Duodenal mucosa (tissue), 2 donors: Measurements from ENCODE around the gene PSME2.

ENCODE experiments used
- H3K27ac ChIP-seq: one replicate; pipeline ENCODE4 v1.7.0; 2013; ENCODE audit warnings: low read depth, low read length
- H3K27me3 ChIP-seq, 2 donors: one replicate each; pipeline ENCODE4 v1.7.0; 2013; ENCODE audit warnings: low read length in 2 of 2, control low read depth in 1 of 2; ENCODE audit not compliant: insufficient read depth in 2 of 2, control insufficient read depth in 1 of 2
- H3K36me3 ChIP-seq, 2 donors: one replicate each; pipeline ENCODE4 v1.7.0; 2013; ENCODE audit warnings: low read length in 2 of 2, control low read depth in 1 of 2; ENCODE audit not compliant: insufficient read depth in 2 of 2, control insufficient read depth in 1 of 2
- H3K4me1 ChIP-seq, 2 donors: one replicate each; pipeline ENCODE4 v1.7.0; 2013; ENCODE audit warnings: low read length in 2 of 2, control low read depth in 1 of 2; ENCODE audit not compliant: insufficient read depth in 2 of 2, control insufficient read depth in 1 of 2
- H3K4me3 ChIP-seq, 2 donors: one replicate each; pipeline ENCODE4 v1.7.0; 2013; ENCODE audit warnings: low read length in 2 of 2, low read depth in 1 of 2
- H3K9ac ChIP-seq, 2 donors: one replicate each; pipeline ENCODE4 v1.7.0; 2013; ENCODE audit warnings: low read length in 2 of 2, low read depth in 1 of 2
- H3K9me3 ChIP-seq, 2 donors: one replicate each; pipeline ENCODE4 v1.7.0; 2013; ENCODE audit warnings: low read length in 2 of 2, control low read depth in 1 of 2; ENCODE audit not compliant: control insufficient read depth in 1 of 2

Gene PSME2

DNA sequence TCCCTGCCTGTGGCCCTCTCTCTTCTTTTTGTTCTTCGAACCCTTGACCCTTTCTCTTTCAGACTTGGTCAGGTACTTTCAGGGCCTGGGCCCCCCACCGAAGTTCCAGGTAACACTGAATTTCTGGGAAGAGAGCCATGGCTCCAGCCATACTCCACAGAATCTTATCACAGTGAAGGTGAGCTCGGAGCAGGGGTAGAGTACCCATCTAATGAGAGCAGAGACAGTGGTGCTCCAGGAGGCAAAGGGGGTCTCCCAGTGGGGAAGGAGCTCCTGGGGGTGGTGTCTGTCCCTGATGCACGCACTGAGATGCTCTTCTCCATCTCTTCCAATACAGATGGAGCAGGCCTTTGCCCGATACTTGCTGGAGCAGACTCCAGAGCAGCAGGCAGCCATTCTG lies 19.4 kb upstream of the PSME2 start:
- peaks cover 18 to 27% of the 10 kb centered on the region in 2 donors for H3K4me1 ChIP-seq
- H3K27me3 ChIP-seq = no peaks in the 10 kb centered on the region
- H3K4me3 ChIP-seq = no peak overlapping the region
- H3K36me3 ChIP-seq = peaks cover 51 to 56% of the 10 kb centered on the region in 2 donors
- no peak overlapping the region for H3K9ac ChIP-seq
- H3K9me3 ChIP-seq = no peaks in the 10 kb centered on the region
- no peak overlapping the region for H3K27ac ChIP-seq

- no peak overlapping the region for H3K9ac ChIP-seq
- no peaks in the 10 kb centered on the region for H3K9me3 ChIP-seq
- H3K4me3 ChIP-seq = no peak overlapping the region
- no peaks in the 10 kb centered on the region for H3K27me3 ChIP-seq
- H3K27ac ChIP-seq = no peak overlapping the region
- peaks cover 60 to 66% of the 10 kb centered on the region in 2 donors for H3K36me3 ChIP-seq
- H3K4me1 ChIP-seq = peaks cover 24 to 34% of the 10 kb centered on the region in 2 donors
Observed at GRCh38 chr14:24164518-24164991, 18.1 kb upstream of the PSME2 start.

DNA sequence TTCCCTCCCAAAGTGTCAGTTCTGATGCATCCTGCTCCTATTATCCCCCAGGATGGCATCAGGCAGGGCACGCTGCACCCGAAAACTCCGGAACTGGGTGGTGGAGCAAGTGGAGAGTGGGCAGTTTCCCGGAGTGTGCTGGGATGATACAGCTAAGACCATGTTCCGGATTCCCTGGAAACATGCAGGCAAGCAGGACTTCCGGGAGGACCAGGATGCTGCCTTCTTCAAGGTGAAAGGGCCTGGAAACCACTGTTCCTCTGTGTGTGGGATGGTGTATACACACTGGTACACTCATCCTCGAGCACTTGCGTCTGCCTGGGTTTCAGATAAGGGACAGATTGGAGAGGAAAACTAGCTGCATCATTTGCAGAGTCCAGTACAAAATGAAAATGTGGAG lies 15.7 kb upstream of the PSME2 start:
- Histone ChIP-seq H3K9me3 (no peaks in the 10 kb centered on the region), H3K4me1 (peaks cover 24 to 34% of the 10 kb centered on the region in 2 donors), H3K9ac (peak overlapping the region; percentile 95 to 97), H3K4me3 (peak overlapping the region; percentile 87 to 90), H3K27me3 (no peaks in the 10 kb centered on the region), H3K36me3 (peaks cover 60 to 69% of the 10 kb centered on the region in 2 donors), H3K27ac (peak overlapping the region; percentile 87)

GRCh38 chr14:24160850-24161804 lies 14.7 kb upstream of the PSME2 start, which contains the start of gene IRF9:
TSS of gene IRF9 (plus strand) at chr14:24161265. CDS start at chr14:24162145, 880 bp downstream.
- Histone ChIP-seq H3K9me3 (no peaks in the 10 kb centered on the region), H3K27me3 (no peaks in the 10 kb centered on the region), H3K4me1 (peaks cover 24 to 34% of the 10 kb centered on the region in 2 donors), H3K9ac (peak within 1 kb of the TSS; percentile 95 to 97), H3K4me3 (peak within 1 kb of the TSS; percentile 87 to 90), H3K36me3 (peaks cover 58 to 70% of the 10 kb centered on the region in 2 donors), H3K27ac (peak within 1 kb of the TSS; percentile 87)

DNA sequence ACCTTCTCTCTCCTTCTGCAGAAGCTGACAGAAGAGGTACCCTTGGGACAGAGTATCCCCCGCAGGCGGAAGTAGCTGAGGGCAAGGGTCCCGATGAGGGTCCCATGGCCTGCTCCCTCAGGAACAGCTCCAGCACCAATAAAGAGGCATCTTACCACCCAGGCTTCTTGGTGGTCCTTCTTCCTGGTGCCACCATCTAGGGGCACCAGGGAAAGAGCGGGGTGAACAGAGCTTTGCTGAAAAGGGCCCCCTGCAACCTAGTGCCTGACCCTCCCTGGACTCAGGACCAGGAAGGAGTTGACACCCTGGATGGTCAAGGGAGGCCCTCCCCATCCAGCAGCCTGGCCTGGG lies 14.1 kb upstream of the PSME2 start:
- H3K9me3 ChIP-seq = no peaks in the 10 kb centered on the region
- peak overlapping the region; percentile 3 to 39 for H3K9ac ChIP-seq
- peak overlapping the region; percentile 87 for H3K27ac ChIP-seq
- H3K4me1 ChIP-seq = peaks cover 24 to 34% of the 10 kb centered on the region in 2 donors
- peak overlapping the region in 1 of 2 donors; percentile 87 for H3K4me3 ChIP-seq
- no peaks in the 10 kb centered on the region for H3K27me3 ChIP-seq
- H3K36me3 ChIP-seq = peaks cover 57 to 70% of the 10 kb centered on the region in 2 donors

GRCh38 chr14:24159777-24160498 lies 13.5 kb upstream of the PSME2 start:
- Histone ChIP-seq H3K9me3 (no peaks in the 10 kb centered on the region), H3K27me3 (no peaks in the 10 kb centered on the region), H3K9ac (peak overlapping the region in 1 of 2 donors; percentile 39), H3K27ac (no peak overlapping the region), H3K4me3 (no peak overlapping the region), H3K4me1 (peaks cover 24 to 34% of the 10 kb centered on the region in 2 donors), H3K36me3 (peaks cover 57 to 70% of the 10 kb centered on the region in 2 donors)

DNA sequence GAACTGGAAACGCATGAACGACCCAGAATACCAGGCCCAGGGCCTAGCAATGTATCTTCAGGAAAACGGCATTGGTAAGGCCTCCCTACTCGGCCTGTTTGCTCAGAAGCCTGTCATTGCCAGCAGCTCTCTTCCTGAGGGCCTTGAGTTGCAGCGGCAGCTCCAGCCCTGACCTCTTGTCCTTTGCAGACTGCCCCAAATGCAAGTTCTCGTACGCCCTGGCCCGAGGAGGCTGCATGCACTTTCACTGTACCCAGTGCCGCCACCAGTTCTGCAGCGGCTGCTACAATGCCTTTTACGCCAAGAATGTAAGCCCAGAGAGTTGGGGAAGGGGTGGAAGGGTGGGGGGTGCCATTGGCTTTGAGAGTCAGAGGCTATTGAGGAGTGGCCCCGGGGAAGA lies 10.9 kb upstream of the PSME2 start:
- Histone ChIP-seq H3K4me1 (peaks cover 14 to 15% of the 10 kb centered on the region in 2 donors), H3K4me3 (no peak overlapping the region), H3K27ac (no peak overlapping the region), H3K36me3 (peaks cover 40 to 60% of the 10 kb centered on the region in 2 donors), H3K27me3 (no peaks in the 10 kb centered on the region), H3K9ac (no peak overlapping the region), H3K9me3 (no peaks in the 10 kb centered on the region)

DNA sequence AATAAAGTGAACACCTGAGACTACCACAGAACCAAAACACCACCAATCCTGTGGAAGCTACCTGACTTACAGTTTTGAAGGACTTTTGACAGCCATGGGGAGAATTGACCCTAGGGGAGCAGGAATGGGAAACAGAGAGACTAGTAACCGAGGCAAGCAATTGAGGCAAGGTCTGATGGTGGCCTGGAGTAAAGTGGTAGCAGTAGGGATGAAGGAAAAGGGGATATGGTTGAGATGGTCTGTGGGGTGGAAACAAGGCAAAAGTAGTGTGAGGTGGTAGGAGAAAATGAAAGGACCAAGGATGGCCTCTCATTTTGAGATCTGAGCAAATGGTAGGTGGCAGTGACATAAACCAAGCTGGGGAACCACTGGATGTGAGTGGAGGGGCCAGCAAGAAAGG lies 10.4 kb upstream of the PSME2 start:
- Histone ChIP-seq H3K36me3 (peaks cover 43 to 64% of the 10 kb centered on the region in 2 donors), H3K9me3 (no peaks in the 10 kb centered on the region), H3K9ac (no peak overlapping the region), H3K4me1 (peaks cover 9 to 10% of the 10 kb centered on the region in 2 donors), H3K27me3 (no peaks in the 10 kb centered on the region), H3K4me3 (no peak overlapping the region), H3K27ac (no peak overlapping the region)

- no peaks in the 10 kb centered on the region for H3K27me3 ChIP-seq
- peaks cover 51 to 76% of the 10 kb centered on the region in 2 donors for H3K36me3 ChIP-seq
- no peak overlapping the region for H3K4me3 ChIP-seq
- H3K27ac ChIP-seq = no peak overlapping the region
- no peak overlapping the region for H3K9ac ChIP-seq
- H3K9me3 ChIP-seq = no peaks in the 10 kb centered on the region
- no peaks in the 10 kb centered on the region for H3K4me1 ChIP-seq
Observed at GRCh38 chr14:24155100-24155499, 8.7 kb upstream of the PSME2 start.
